Testis (tissue), 3 donors: ENCODE measurements around the gene TMEM212. TPM values are rescaled to one million over a fixed set of nuclear protein-coding genes. Genes with fewer than 3 reads are reported as not detected.

Experiments
- DNase-seq: peaks from one replicate; pipeline ENCODE4 v3.0.0-alpha.2; 2019
- H3K27ac ChIP-seq, 2 donors: fragments of 200-600 bp; sonication (generic); one replicate each; pipeline ENCODE4 v1.5.1; 2019
- H3K27me3 ChIP-seq: fragments of 200-600 bp; sonication (generic); one replicate; pipeline ENCODE4 v1.5.1; 2019
- H3K36me3 ChIP-seq: fragments of 200-600 bp; sonication (generic); one replicate; pipeline ENCODE4 v1.5.1; 2017; ENCODE audit warnings: low read depth; ENCODE audit errors: missing control alignments
- H3K4me1 ChIP-seq: fragments of 200-600 bp; sonication (generic); one replicate; pipeline ENCODE4 v1.5.1; 2019
- H3K4me3 ChIP-seq, 2 donors: fragments of 200-600 bp; sonication (generic); one replicate each; pipeline ENCODE4 v1.5.1; 2017 to 2019
- H3K9me3 ChIP-seq: fragments of 200-600 bp; sonication (generic); one replicate; pipeline ENCODE4 v1.5.1; 2017
- CTCF ChIP-seq, 3 experiments: fragments of 450-650 bp in 2 of 3; fragments of 200-600 bp in 1 of 3; sonication (generic) in 1 of 3; IDR thresholded peaks; one replicate each; pipeline ENCODE4 v1.5.1; 2016 to 2019; ENCODE audit warnings: antibody characterized with exemption in 3 of 3, mild to moderate bottlenecking in 2 of 3, moderate library complexity in 1 of 3
- POLR2A ChIP-seq: fragments of 450-650 bp; IDR thresholded peaks from one replicate; pipeline ENCODE4 v1.6.1; 2017; ENCODE audit warnings: antibody characterized with exemption, mild to moderate bottlenecking, moderate library complexity
- WGBS, 2 donors: methylation state at CpG; one replicate each; pipeline ENCODE4 v1.1.5; 2018; 5-methylcytosine and 5-hydroxymethylcytosine counted together
- intact Hi-C: fragments of 100-400 bp; cut with DNase I; formaldehyde crosslinking; loops from one replicate; pipeline ENCODE4 v1.15.1; 2023; ENCODE audit warnings: low total_unique reads
- polyA plus RNA-seq: library from polyadenylated mRNA; stranded (reverse); fragments of 350-450 nt; fragmentation: Illumina TruSeq; extraction: RNeasy Lipid Tissue Mini Kit (QIAGEN cat#74804); gene quantifications from one replicate; pipeline ENCODE4 v1.2.3, GENCODE V29; 2014; ENCODE audit warnings: low read depth, low replicate concordance; ENCODE audit not compliant: insufficient read depth
- total RNA-seq, 2 donors: library from RNA; depleted of rRNA; stranded (reverse); fragments of >200 nt; gene quantifications; one replicate each; pipeline ENCODE4 v1.2.3, GENCODE V29; 2016

Gene TMEM212
- total and polyA plus RNA-seq, 3 donors from 2014 or later, result 1.8 to 4.3 (median 2.5) TPM

GRCh38 chr3:171807806-171808205 lies 35.3 kb upstream of the TMEM212 start:
- 51 to 77% methylated on average over 6 of the region's 6 CpGs for WGBS, 2 donors
- H3K4me1 ChIP-seq, result peaks cover 3% of the 10 kb centered on the region
- TF ChIP-seq CTCF (IDR thresholded peaks at IDR 0.05), result no peak
- no peak for TF ChIP-seq POLR2A

GRCh38 chr3:171809611-171809860 lies 33.6 kb upstream of the TMEM212 start:
- TF ChIP-seq CTCF (IDR thresholded peaks at IDR 0.05) (no peak), POLR2A (no peak)
- no peaks in the 10 kb centered on the region for H3K36me3 ChIP-seq
- no peaks in the 10 kb centered on the region for H3K27me3 ChIP-seq
- peaks cover 3% of the 10 kb centered on the region for H3K4me1 ChIP-seq
- H3K9me3 ChIP-seq, result no peaks in the 10 kb centered on the region
- DNase-seq, result no peak
- 0 to 2% methylated on average over 7 to 11 of the region's 11 CpGs for WGBS, 2 donors
- intact Hi-C loops, result no loop called here
- H3K4me3 ChIP-seq, result peak overlapping the region; percentile 60 to 74
- peak overlapping the region; percentile 66 to 73 for H3K27ac ChIP-seq

More at GRCh38 chr3:171807806-171808205, 35.3 kb upstream of the TMEM212 start:
- H3K9me3 ChIP-seq, result no peaks in the 10 kb centered on the region
- H3K36me3 ChIP-seq, result no peaks in the 10 kb centered on the region
- no peak for DNase-seq
- intact Hi-C loops, result no loop called here
- H3K27ac ChIP-seq, result no peak overlapping the region
- H3K27me3 ChIP-seq, result no peaks in the 10 kb centered on the region
- H3K4me3 ChIP-seq, result no peak overlapping the region

GRCh38 chr3:171809861-171810628 lies 33.1 kb upstream of the TMEM212 start, which contains the start of gene PLD1:
Gene PLD1, minus strand, starts transcription at chr3:171810483. Its CDS starts 72,432 bp downstream, at chr3:171738051.
- TF ChIP-seq CTCF (IDR thresholded peaks at IDR 0.05) (no peak), POLR2A (no peak)
- no peaks in the 10 kb centered on the region for H3K27me3 ChIP-seq
- WGBS, 2 donors, result 0% methylated on average over 6 to 63 of the region's 78 CpGs
- no peaks in the 10 kb centered on the region for H3K4me1 ChIP-seq
- no peaks in the 10 kb centered on the region for H3K9me3 ChIP-seq
- intact Hi-C loops, result no loop called here
- H3K27ac ChIP-seq, result peak within 1 kb of the TSS; percentile 66 to 73
- DNase-seq, result peak; percentile 78
- peak within 1 kb of the TSS; percentile 60 to 74 for H3K4me3 ChIP-seq
- H3K36me3 ChIP-seq, result no peaks in the 10 kb centered on the region

GRCh38 chr3:171810629-171811294 lies 32.4 kb upstream of the TMEM212 start:
- no peak for TF ChIP-seq POLR2A
- TF ChIP-seq CTCF (IDR thresholded peaks at IDR 0.05), result no peak
- no peak for DNase-seq

More at GRCh38 chr3:171810629-171811294, 32.4 kb upstream of the TMEM212 start:
- WGBS, 2 donors, result 9 to 14% methylated on average over 21 to 22 of the region's 22 CpGs
- Histone ChIP-seq H3K4me1 (no peaks in the 10 kb centered on the region), H3K27ac (peak overlapping the region; percentile 66 to 73), H3K36me3 (no peaks in the 10 kb centered on the region), H3K9me3 (no peaks in the 10 kb centered on the region), H3K27me3 (no peaks in the 10 kb centered on the region), H3K4me3 (peak overlapping the region; percentile 60 to 74)
- intact Hi-C loops, result no loop called here
